ENCODE measurements around the gene MYLK3. TPM values are rescaled to one million over a fixed set of nuclear protein-coding genes. Genes with fewer than 3 reads are reported as not detected.

MYLK3 gene
- total RNA-seq, 1 donor from 2014 or later, result 0.06 TPM

DNA sequence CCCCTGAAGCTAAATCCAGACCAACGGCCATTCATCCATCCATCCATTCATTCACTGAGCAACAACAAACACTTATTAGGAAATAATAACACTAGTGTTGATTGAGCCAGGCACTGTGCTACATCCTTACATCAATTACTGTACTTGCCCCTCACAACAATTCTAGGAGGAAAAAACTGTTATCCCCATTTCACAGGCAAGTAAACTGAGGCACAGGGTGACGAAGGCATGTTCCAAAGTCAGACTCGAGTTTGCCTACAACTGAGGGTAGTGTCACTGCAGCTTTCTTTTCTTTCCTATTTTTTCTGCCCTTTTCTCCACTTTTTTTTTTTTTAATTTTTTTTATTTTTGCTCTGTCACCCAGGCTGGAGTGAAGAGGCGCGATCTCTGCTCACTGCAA is 11.2 kb upstream of the MYLK3 start:
- no peak for DNase-seq (ENCODE audit: extremely low read depth, low read depth, low spot score)

DNA sequence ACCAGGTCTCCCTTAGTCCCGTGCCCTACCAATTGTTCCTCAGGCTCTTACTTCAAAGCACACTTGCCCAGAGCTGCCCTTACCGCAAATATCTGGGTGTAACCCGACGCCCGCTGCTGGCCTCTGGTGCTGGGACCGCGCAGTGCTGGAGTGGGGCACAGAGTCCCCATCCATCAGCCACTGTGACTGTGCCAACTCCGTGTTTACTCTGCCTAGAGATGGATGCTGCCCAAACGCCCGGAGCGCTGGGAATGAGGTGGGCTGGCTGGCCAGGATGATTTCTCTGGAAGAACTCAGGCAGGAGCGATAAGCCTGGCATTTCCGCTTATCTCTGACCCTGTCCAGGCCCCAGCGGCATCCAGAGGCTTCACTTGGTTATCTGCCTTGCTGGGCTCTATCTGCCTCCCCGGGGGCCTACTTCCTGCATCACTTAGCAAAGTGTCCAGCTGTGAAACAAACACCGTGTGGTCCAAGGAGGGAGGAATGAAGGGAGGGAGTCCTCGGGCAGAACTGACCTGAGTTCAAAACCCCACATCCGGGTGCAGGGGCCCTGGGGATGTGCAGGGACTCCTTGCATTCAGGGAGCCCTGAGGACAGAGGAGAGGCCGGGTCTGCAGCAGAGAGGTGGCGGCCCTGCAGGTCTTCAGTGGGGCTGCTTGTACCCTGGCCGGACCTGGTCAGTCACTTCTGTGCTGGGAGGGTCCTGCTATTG is 9.4 kb upstream of the MYLK3 start:
- no peak for DNase-seq (ENCODE audit: extremely low read depth, low read depth, low spot score)

DNA sequence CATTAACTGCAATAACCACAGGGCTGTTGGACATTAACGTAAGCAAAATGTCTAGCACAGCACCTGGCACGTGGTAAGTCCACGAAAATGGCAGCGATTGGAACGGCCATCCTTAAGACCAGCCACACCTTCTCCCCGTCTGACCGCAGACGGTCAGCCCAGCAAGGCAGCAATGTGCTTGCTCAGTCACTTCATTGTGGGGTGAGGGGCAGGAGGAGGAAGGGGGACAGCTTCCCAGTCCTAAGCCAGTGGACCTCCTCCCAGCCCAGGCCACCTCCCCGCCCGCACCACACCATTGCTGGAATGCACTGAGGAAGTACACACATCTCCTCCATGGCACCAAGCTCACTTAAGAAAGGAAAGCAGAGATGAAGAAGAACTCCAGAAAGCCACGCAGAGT is 8.6 kb upstream of the MYLK3 start:
- no peak for DNase-seq (ENCODE audit: extremely low read depth, low read depth, low spot score)

- DNase-seq (ENCODE audit: extremely low read depth, low read depth, low spot score), result no peak
Measured at GRCh38 chr16:46753015-46753414, 4.9 kb upstream of the MYLK3 start.

- no peak for DNase-seq (ENCODE audit: extremely low read depth, low read depth, low spot score)
Measured at GRCh38 chr16:46751381-46751780, 3.2 kb upstream of the MYLK3 start.

DNA sequence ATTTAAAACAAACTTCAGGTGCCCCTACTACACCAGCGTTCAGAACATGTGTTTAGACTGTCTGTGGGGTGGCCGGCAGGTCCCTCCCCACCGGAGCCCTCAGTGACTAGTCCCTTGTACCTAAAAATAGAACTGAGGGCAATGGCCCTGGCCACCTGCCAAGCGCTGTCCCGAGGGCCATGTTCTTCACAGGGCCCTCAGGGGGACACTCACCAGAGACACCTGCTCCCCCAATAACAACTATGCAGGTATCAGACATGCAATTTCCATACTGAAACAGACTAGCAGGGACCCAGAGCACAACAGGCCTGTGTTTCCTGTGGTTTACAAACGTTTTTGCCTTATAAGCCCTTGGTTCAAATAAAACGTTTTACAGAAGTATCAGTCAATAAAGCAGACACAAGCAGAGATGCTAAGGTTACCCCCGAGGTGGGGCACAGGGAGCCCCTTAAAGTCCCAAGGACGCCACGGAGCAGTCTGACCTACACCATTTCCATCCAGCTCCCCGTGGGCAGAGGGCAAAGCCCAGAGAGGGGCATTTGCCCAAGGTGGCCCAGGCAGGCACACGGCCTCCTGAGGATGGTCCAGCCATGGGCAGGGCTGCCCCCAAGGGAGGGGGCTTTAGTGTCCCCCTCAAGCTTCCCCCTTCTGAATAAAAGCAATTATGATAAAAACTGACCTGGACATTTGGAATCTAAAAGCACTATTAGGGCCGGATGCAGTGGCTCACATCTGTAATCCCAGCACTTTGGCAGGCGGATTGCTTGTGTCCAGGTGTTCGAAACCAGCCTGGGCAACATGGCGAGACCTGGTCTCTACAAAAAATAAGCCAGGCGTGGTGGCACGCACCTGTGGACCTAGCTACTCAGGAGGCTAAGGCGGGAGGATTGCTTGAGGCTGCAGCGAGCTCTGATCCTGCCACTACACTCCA is 896 bp upstream of the MYLK3 start:
- DNase-seq (ENCODE audit: extremely low read depth, low read depth, low spot score), result no peak

DNA sequence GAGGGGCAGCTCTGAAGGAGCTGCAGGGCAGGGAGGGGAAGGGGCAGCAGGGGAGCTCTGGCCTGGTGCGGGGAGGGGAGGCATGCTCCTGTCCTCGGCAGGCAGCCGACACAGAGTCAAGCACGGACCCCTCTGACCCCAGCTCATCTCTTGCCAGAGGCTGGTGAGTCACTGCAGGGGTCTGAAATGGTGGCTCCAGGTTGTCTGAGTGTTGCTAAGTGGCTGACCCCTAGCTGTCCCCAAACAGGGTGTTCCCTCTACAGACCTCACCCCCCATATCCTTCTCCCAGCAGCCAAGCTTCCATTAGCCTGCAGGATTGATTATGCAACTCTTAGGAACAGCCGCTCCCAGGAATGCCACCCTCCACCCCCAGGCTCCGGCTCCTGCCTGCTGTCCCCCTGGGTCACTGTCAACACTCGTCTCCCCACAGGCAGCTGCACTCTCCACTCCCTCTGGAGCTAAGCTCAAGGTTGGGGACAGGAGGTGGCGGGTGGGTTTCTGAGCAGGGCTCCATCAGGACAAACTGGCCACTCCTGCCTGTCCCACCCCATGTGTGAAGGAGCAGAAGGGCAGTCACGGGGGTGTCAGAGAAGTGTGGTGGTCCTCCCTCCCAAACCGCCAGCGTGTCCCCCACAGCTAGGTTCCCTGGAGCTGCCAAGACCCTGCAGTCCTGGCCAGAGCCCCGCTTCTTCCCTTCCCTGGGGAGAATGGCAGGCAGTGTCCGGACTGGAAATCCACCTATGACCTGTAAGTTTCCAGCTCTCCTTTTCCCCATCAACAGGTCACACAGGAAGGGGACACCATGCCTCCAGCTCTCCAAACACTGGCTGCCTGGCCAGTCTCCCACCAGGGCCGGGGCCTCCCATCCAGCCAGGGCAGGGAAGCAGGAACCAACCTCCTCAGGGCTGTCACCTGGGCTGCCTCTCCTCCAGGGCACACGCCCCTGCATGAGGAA is 1.0 kb downstream of the MYLK3 start:
- no peak for DNase-seq (ENCODE audit: extremely low read depth, low read depth, low spot score)

GRCh38 chr16:46745617-46746016 is 2.5 kb downstream of the MYLK3 start:
- no peak for DNase-seq (ENCODE audit: extremely low read depth, low read depth, low spot score)

DNA sequence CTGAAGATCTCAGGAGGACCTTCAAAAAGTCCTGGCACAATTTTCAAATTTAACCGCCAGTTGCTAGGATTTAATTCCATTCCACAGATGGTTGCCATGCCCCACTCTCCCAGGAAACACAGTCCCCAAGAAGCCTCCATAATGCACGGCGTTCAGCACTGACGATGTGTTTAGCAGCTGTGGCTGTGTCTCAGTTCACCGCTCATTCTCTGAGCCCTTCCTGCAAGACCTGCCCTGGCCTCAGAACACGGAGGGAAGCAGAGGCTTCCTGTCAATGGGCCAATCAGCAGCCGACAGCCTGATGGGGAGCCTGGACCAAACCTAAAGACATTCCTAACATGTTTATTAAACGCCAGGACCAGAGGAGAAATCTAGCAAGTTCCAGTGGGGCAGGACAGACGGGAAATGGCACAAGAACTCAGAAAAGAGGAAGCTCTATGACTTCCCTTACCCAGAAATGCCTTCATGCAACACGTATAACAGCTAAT is 4.9 kb downstream of the MYLK3 start:
- DNase-seq (ENCODE audit: extremely low read depth, low read depth, low spot score), result no peak

DNA sequence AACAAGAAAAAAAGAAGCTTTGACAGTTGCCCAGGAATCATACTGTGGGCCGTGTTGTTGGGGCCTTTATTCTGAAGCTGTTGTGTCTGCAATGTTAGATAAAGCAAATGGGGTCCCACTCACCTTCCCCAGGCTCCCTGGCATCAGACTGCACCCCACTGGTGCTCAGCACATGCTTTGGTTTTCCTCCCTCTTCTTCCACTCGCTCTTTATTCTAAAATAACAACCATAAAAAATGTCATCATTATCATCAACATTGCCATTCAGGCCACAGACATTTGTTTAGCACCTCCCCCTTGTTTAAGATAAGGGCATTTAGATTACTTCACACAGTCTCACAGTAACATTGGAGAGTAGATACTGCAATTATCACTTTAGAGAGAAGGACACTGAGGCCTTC is 8.2 kb downstream of the MYLK3 start:
- no peak for DNase-seq (ENCODE audit: extremely low read depth, low read depth, low spot score)

GRCh38 chr16:46737621-46738214 is 10.4 kb downstream of the MYLK3 start:
- DNase-seq (ENCODE audit: extremely low read depth, low read depth, low spot score), result no peak

GRCh38 chr16:46736695-46737094 is 11.4 kb downstream of the MYLK3 start:
- no peak for DNase-seq (ENCODE audit: extremely low read depth, low read depth, low spot score)

- DNase-seq (ENCODE audit: extremely low read depth, low read depth, low spot score), result no peak
Measured at GRCh38 chr16:46733319-46733830, 14.8 kb downstream of the MYLK3 start.

- no peak for DNase-seq (ENCODE audit: extremely low read depth, low read depth, low spot score)
Measured at GRCh38 chr16:46732561-46732960, 15.6 kb downstream of the MYLK3 start.

DNA sequence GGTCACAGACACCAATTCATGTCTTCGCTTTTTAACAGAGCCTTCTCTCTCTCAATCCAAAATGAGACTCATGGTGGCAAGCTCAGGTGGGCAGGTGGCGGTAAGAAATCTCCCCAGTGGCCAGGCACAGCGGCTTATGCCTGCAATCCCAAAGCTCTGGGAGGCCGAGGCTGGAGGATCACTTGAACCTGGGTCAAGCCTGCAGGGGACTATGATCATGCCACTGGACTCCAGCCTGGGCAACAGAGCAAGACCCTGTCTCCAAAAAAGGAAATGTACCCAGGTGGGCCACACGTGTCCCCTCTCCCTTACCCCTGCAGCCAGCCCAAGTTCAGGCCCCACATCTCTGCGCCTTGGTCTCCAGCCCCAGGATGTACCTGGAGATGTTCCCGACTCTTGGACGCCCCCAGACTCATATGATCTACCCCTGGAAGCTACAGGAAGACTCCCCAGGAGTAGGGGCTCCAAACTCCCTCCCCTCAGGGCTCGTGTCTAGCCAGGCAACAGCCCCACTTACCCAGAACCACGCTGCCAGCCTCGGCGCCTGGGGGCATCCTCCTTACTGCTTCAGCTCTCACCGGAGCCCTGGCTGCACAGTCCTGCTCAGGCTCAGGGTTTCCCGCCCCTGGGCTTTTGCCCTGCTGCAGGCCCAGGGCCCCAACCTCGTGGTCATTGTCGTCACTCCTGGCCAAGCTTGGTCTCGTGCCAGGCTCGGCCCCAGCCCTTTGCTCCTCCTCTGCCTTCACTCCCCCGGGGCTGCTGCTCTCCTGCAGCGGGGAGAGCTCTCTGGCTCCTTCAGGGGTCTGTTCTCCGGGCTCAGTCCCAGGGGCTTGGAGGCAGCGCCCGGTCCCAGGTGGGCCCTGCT is 16.2 kb downstream of the MYLK3 start:
- DNase-seq (ENCODE audit: extremely low read depth, low read depth, low spot score), result no peak

- no peak for DNase-seq (ENCODE audit: extremely low read depth, low read depth, low spot score)
Measured at GRCh38 chr16:46730801-46731690, 17.1 kb downstream of the MYLK3 start.

GRCh38 chr16:46730126-46730525 is 18.0 kb downstream of the MYLK3 start:
- no peak for DNase-seq (ENCODE audit: extremely low read depth, low read depth, low spot score)

- no peak for DNase-seq (ENCODE audit: extremely low read depth, low read depth, low spot score)
Measured at GRCh38 chr16:46729326-46729995, 18.7 kb downstream of the MYLK3 start.

Measured in glomerular endothelial cell (primary cell).